Stomach (tissue), 9 donors: Measurements from ENCODE around the gene P2RY11. TPM values are rescaled to one million over a fixed set of nuclear protein-coding genes. Genes with fewer than 3 reads are reported as not detected.

Experiments
- DNase-seq, 2 donors: peaks; one replicate each; pipeline versions ENCODE4 v3.0.0 to v3.0.0-alpha.2; 2013 to 2019
- H3K27ac ChIP-seq, 5 donors: fragments of 200-600 bp in 4 of 5; sonication (generic) in 4 of 5; one replicate each; pipeline ENCODE4 v1.5.1; 2013 to 2019; ENCODE audit warnings: mild to moderate bottlenecking in 1 of 5, moderate library complexity in 1 of 5
- H3K27me3 ChIP-seq, 3 donors: fragments of 200-600 bp; sonication (generic); one replicate each; pipeline ENCODE4 v1.5.1; 2017 to 2019; ENCODE audit warnings: mixed run types in 1 of 3
- H3K36me3 ChIP-seq, 4 donors: fragments of 200-600 bp; sonication (generic); 1 replicate in 3 of 4; 2 replicates in 1 of 4; pipeline ENCODE4 v1.5.1; 2016 to 2019
- H3K4me1 ChIP-seq, 4 donors: fragments of 200-600 bp; sonication (generic); one replicate each; pipeline ENCODE4 v1.5.1; 2016 to 2019
- H3K4me3 ChIP-seq, 4 donors: fragments of 200-600 bp; sonication (generic) in 3 of 4; one replicate each; pipeline ENCODE4 v1.5.1; 2016 to 2019; ENCODE audit warnings: mild to moderate bottlenecking in 1 of 4
- H3K9me3 ChIP-seq, 4 donors: fragments of 200-600 bp; sonication (generic); one replicate each; pipeline ENCODE4 v1.5.1; 2016 to 2019
- EP300 ChIP-seq: sonication (generic); formaldehyde crosslinking; IDR thresholded peaks from one replicate; pipeline ENCODE4 v1.6.1; 2017; ENCODE audit warnings: antibody characterized with exemption
- POLR2A ChIP-seq, 4 donors: fragments of 450-650 bp; IDR thresholded peaks; one replicate each; pipeline ENCODE4 v1.6.1; 2016; ENCODE audit warnings: antibody characterized with exemption in 4 of 4, control low read depth in 2 of 4, mild to moderate bottlenecking in 1 of 4, moderate library complexity in 1 of 4
- POLR2AphosphoS5 ChIP-seq, 3 donors: sonication (generic); formaldehyde crosslinking; IDR thresholded peaks; one replicate each; pipeline ENCODE4 v1.6.1; 2016; ENCODE audit warnings: antibody characterized with exemption in 3 of 3
- WGBS, 5 donors: extraction: QIAGEN DNeasy Blood & Tissue Kit in 3 of 5; methylation state at CpG; one replicate each; pipeline versions ENCODE4 v1.1.5 to v1.1.7; 2013 to 2018; 5-methylcytosine and 5-hydroxymethylcytosine counted together
- intact Hi-C: fragments of 100-400 bp; cut with DNase I; formaldehyde crosslinking; loops from one replicate; pipeline ENCODE4 v1.15.1; 2023; ENCODE audit warnings: low total_unique reads
- polyA plus RNA-seq, 3 donors: library from polyadenylated mRNA; stranded (reverse); fragments of 200-250 nt; gene quantifications; one replicate each; pipeline ENCODE4 v1.2.3, GENCODE V29; 2013
- total RNA-seq, 5 donors: library from RNA; depleted of rRNA; stranded (reverse); fragments of >200 nt; gene quantifications; one replicate each; pipeline versions ENCODE4 v1.1.0 to v1.2.3, GENCODE V29; 2014 to 2016
- TF ChIP-seq, protein P1 (sequence below), 7 experiments: fragments of 450-650 bp in 4 of 7; fragments of 200-600 bp in 3 of 7; sonication (generic) in 3 of 7; IDR thresholded peaks; one replicate each; pipeline ENCODE4 v1.5.1; 2016 to 2019; ENCODE audit warnings: antibody characterized with exemption in 7 of 7, control low read depth in 2 of 7, mild to moderate bottlenecking in 1 of 7
- donor health status: healthy with polysubstance abuse.
- donor health status: Bipolar disorder and iron deficiency.
- donor health status: healthy.

Gene P2RY11
- total and polyA plus RNA-seq, 8 donors = 1.8 to 24.8 (median 5.0) TPM

DNA sequence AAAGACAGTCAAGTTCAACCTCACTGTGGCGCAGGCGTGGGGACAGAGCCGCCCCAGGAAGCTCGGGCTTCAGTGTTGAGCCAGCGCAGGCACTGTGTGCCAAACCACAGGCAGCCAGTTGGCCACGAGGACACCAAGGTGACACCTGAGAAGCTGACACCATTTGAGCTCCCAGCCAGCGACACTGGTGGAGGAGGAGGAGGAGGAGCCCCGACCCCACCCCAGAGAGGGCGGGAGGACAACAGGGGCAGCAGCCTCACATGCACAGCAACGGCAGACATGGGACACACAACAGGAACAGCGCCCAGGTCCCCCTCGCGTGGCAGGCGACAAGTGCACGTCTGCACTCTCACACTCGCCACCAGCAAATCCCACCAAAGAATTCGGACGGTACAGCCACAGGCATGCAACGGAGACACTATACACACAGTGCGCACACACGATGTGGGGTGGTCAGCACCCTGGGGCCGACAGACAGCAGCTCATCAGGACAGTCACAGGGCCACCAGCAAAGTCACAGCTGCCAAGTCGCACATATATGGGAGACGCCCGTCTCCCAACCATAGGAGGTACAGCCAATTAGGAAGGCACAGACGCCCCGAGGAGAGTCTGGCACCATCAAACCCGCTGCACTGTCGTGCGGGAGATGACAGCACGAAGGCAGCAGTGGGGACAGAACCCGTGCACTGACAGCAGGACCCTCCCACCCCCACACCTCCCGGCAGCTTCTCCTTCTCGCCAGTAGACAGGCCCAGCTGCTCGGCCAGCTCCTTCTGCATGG lies 4.8 kb downstream of the P2RY11 start:
- intact Hi-C loops = loop anchor here (10.0 kb wide), 1 partner anchor 139 kb away; the partner anchor contains the start of gene MRPL4
- WGBS, 5 donors = 76 to 87% (median 85%) methylated on average over 10 to 35 of the region's 35 CpGs
- Histone ChIP-seq H3K36me3 (peaks cover 46 to 63% (median 55%) of the 10 kb centered on the region in 4 donors), H3K9me3 (no peaks in the 10 kb centered on the region), H3K27ac (no peak overlapping the region), H3K4me1 (peaks cover 17 to 65% (median 47%) of the 10 kb centered on the region in 4 donors), H3K27me3 (no peaks in the 10 kb centered on the region), H3K4me3 (no peak overlapping the region)
- TF ChIP-seq POLR2AphosphoS5 (IDR thresholded peaks at IDR 0.05) (no peak), EP300 (no peak)
- DNase-seq = no peak

DNA sequence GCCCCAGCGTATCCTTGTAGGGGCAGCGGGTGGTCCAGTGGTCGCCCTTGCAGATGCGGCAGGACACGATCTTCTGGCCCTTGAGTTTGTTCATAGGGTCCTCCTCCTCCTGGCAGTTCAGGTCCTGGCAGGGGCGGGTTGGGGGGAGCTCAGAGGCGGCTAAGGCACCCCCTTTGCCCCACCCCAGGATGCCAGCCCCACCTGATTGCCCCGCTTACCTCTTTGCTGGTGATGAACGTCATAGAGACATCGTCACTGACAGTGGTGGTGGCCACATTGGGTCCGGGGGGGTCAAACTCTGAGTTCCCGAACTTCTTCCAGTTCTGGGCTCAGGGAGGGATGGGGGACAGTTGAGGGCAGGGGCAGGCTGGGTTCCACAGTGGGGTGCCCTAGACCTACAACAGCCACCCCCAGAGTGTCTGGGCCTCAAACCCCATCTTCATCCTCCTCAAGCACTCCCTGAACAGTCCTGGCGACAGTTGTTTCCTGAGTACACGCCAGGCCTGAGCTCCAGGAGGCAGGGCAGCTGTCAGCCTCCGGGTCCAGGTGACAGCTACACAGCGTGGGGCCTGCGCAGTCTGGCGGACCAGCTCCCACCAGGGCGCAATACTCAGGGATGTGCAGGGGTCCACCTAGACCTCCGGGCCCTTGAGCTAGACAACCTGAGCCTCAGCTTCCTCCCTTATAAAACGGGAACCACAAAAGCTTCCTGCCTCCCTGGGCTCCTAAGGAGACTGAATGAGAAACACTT lies 5.5 kb downstream of the P2RY11 start:
- no peak for DNase-seq
- 83 to 91% (median 90%) methylated on average over 15 to 21 of the region's 21 CpGs for WGBS, 5 donors
- TF ChIP-seq, protein P1, sequence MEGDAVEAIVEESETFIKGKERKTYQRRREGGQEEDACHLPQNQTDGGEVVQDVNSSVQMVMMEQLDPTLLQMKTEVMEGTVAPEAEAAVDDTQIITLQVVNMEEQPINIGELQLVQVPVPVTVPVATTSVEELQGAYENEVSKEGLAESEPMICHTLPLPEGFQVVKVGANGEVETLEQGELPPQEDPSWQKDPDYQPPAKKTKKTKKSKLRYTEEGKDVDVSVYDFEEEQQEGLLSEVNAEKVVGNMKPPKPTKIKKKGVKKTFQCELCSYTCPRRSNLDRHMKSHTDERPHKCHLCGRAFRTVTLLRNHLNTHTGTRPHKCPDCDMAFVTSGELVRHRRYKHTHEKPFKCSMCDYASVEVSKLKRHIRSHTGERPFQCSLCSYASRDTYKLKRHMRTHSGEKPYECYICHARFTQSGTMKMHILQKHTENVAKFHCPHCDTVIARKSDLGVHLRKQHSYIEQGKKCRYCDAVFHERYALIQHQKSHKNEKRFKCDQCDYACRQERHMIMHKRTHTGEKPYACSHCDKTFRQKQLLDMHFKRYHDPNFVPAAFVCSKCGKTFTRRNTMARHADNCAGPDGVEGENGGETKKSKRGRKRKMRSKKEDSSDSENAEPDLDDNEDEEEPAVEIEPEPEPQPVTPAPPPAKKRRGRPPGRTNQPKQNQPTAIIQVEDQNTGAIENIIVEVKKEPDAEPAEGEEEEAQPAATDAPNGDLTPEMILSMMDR (IDR thresholded peaks at IDR 0.05) = no peak
- TF ChIP-seq POLR2AphosphoS5 (IDR thresholded peaks at IDR 0.05) = no peak
- TF ChIP-seq POLR2A (IDR thresholded peaks at IDR 0.05) = no peak
- TF ChIP-seq EP300 = no peak
- Histone ChIP-seq H3K4me3 (no peak overlapping the region), H3K4me1 (peaks cover 17 to 63% (median 47%) of the 10 kb centered on the region in 4 donors), H3K27me3 (no peaks in the 10 kb centered on the region), H3K36me3 (peaks cover 43 to 56% (median 50%) of the 10 kb centered on the region in 4 donors), H3K27ac (no peak overlapping the region), H3K9me3 (no peaks in the 10 kb centered on the region)
- intact Hi-C loops = loop anchor here (10.0 kb wide), 1 partner anchor 138 kb away; the partner anchor contains the start of gene MRPL4

DNA sequence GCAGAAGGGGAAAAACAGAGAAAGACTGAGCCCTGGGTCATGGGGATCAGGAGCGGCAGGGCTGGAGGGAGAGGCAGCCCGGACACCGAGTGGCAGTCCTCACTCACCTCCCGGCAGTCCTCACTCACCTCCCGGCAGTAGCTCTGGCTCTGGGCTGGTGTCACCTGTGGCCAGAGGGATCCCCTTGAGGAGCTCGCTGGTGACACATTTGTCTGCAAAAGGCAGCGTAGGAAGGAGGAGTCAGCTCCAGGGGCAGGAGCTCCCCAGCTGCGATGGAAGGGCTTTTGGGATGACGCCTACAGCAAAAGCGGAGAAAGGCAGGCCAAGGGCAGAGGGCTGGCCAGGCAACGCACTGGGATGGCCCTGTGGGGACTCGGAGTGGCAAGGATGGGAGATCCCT lies 7.5 kb downstream of the P2RY11 start:
- TF ChIP-seq EP300 = no peak
- TF ChIP-seq POLR2AphosphoS5 (IDR thresholded peaks at IDR 0.05) = no peak
- TF ChIP-seq, protein P1 (IDR thresholded peaks at IDR 0.05) = no peak
- TF ChIP-seq POLR2A (IDR thresholded peaks at IDR 0.05) = no peak
- intact Hi-C loops = loop anchor here (10.0 kb wide), 1 partner anchor 136 kb away; the partner anchor contains the start of gene MRPL4
- WGBS, 5 donors = 27 to 36% (median 30%) methylated on average over 10 to 12 of the region's 12 CpGs
- Histone ChIP-seq H3K4me3 (peak overlapping the region; percentile 78 to 97 (median 87)), H3K27ac (peak overlapping the region in 4 of 5 donors; percentile 74 to 86 (median 82)), H3K4me1 (peaks cover 17 to 47% (median 31%) of the 10 kb centered on the region in 4 donors), H3K9me3 (no peaks in the 10 kb centered on the region), H3K36me3 (peaks cover 43 to 48% (median 47%) of the 10 kb centered on the region in 4 donors), H3K27me3 (no peaks in the 10 kb centered on the region)
- no peak for DNase-seq

DNA sequence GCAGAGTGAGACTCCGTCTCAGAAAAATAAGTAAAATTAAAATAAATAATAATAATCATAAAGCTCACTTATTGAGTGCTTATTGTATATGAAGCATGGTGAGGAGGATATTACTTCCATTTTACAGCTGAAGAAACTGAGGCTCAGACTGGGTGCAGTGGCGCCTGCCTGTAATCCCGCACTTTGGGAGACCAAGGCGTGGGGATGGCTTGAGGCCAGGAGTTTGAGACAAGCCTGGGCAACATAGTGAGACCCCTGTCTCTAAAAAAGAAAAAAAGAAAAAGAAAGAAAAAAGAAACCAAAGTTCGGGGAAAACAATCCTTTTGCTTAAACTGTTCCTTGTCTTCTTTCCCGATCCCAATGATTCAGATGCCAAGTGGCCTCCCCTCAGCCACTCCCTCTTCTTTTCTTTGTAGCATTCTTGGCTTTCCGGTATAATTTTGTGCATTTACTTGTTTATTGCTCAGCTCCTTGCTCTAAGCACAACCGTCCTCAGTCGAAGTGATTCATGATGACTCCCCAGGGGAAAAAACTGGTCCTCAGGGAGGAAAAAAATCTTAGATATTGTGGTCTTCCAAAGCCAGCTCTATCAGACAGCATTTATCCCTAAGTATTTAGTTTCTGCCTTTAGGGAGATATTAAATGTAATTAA lies 9.2 kb downstream of the P2RY11 start:
- no peak for TF ChIP-seq POLR2AphosphoS5 (IDR thresholded peaks at IDR 0.05)
- no peak for TF ChIP-seq POLR2A (IDR thresholded peaks at IDR 0.05)
- no peak for TF ChIP-seq EP300
- TF ChIP-seq, protein P1 (IDR thresholded peaks at IDR 0.05) = no peak
- 62 to 77% (median 69%) methylated on average over 9 of the region's 9 CpGs for WGBS, 5 donors
- Histone ChIP-seq H3K27ac (peak overlapping the region; percentile 48 to 86 (median 79)), H3K27me3 (no peaks in the 10 kb centered on the region), H3K36me3 (peaks cover 29 to 43% (median 31%) of the 10 kb centered on the region in 4 donors), H3K9me3 (no peaks in the 10 kb centered on the region), H3K4me3 (peak overlapping the region in 1 of 4 donors; percentile 97), H3K4me1 (peaks cover 17 to 47% (median 29%) of the 10 kb centered on the region in 4 donors)
- intact Hi-C loops = no loop called here
- DNase-seq = no peak
